ENCODE data around the gene MARCHF3.

The MARCHF3 gene

GRCh38 chr5:126881821-126882600 lies 148.3 kb downstream of the MARCHF3 start:
- Mint-ChIP-seq H3K9me3 (no peaks in the 10 kb centered on the region), H3K4me3 (no peak overlapping the region), H3K36me3 (ENCODE audit: low read depth) (no peaks in the 10 kb centered on the region), H3K4me1 (ENCODE audit: low read depth) (no peaks in the 10 kb centered on the region), H3K27me3 (ENCODE audit: low read depth) (no peaks in the 10 kb centered on the region), H3K27ac (no peak overlapping the region)
- no peak for DNase-seq (ENCODE audit: low spot score)

DNA sequence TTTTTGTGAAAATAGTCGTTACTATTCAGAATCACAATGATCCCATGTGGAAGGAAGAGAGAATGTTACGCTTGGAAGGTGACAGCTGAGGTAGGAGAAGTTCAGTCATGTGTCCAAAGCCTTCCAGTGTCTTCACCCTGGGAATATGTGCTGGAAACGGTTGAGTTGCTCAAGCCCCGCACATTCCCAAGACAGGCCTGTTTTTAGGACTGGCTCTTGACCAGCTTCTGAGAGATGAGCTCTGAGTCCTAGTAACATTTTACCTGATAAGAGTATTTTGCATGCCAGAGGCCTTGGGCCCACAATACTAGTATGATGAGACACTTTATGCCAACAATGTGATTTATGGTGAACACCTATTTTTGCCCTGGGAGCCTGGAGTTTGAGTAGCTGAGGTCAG lies 151.7 kb downstream of the MARCHF3 start:
- Mint-ChIP-seq H3K4me3 (no peak overlapping the region), H3K27ac (no peak overlapping the region), H3K9me3 (no peaks in the 10 kb centered on the region), H3K4me1 (ENCODE audit: low read depth) (no peaks in the 10 kb centered on the region), H3K27me3 (ENCODE audit: low read depth) (no peaks in the 10 kb centered on the region), H3K36me3 (ENCODE audit: low read depth) (no peaks in the 10 kb centered on the region)
- DNase-seq (ENCODE audit: low spot score) = no peak

DNA sequence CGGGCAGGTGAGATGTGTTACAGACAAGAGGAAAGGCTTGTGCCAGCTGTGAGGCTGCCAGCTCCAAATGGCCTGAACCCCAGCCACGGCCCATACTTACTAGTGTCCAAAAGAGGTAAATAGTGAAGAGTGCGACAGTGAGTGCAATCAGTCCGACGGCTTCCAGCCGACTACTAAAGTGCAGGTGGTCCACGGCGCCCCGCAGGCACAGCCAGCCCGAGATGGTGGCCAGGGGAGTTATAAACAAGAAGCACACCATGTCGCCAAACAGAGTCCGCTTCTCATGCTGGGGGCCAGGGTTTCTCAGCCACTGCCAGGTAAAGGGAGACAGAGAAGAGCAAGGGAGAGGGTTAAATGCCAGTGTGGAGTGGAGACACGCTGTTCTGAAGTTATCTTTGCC lies 152.3 kb downstream of the MARCHF3 start:
- no peaks in the 10 kb centered on the region for H3K27me3 Mint-ChIP-seq (ENCODE audit: low read depth)
- no peaks in the 10 kb centered on the region for H3K36me3 Mint-ChIP-seq (ENCODE audit: low read depth)
- no peak overlapping the region for H3K27ac Mint-ChIP-seq

GRCh38 chr5:126877602-126878001 lies 152.8 kb downstream of the MARCHF3 start:
- H3K27me3 Mint-ChIP-seq (ENCODE audit: low read depth) = no peaks in the 10 kb centered on the region
- no peaks in the 10 kb centered on the region for H3K36me3 Mint-ChIP-seq (ENCODE audit: low read depth)

More for the DNA sequence above, 152.3 kb downstream of the MARCHF3 start:
- DNase-seq (ENCODE audit: low spot score) = no peak
- no peaks in the 10 kb centered on the region for H3K4me1 Mint-ChIP-seq (ENCODE audit: low read depth)
- no peaks in the 10 kb centered on the region for H3K9me3 Mint-ChIP-seq
- no peak overlapping the region for H3K4me3 Mint-ChIP-seq

GRCh38 chr5:126875303-126875785 lies 155.0 kb downstream of the MARCHF3 start:
- no peak for DNase-seq (ENCODE audit: low spot score)
- no peak overlapping the region for H3K27ac Mint-ChIP-seq

More at GRCh38 chr5:126877602-126878001, 152.8 kb downstream of the MARCHF3 start:
- no peak for DNase-seq (ENCODE audit: low spot score)
- Mint-ChIP-seq H3K4me1 (ENCODE audit: low read depth) (no peaks in the 10 kb centered on the region), H3K4me3 (no peak overlapping the region), H3K9me3 (no peaks in the 10 kb centered on the region), H3K27ac (no peak overlapping the region)

GRCh38 chr5:126872561-126873354 lies 157.6 kb downstream of the MARCHF3 start:
- Mint-ChIP-seq H3K9me3 (no peaks in the 10 kb centered on the region), H3K4me1 (ENCODE audit: low read depth) (peaks cover 7% of the 10 kb centered on the region), H3K27me3 (ENCODE audit: low read depth) (no peaks in the 10 kb centered on the region), H3K27ac (no peak overlapping the region), H3K4me3 (no peak overlapping the region), H3K36me3 (ENCODE audit: low read depth) (no peaks in the 10 kb centered on the region)
- no peak for DNase-seq (ENCODE audit: low spot score)

More at GRCh38 chr5:126875303-126875785, 155.0 kb downstream of the MARCHF3 start:
- no peaks in the 10 kb centered on the region for H3K9me3 Mint-ChIP-seq
- no peaks in the 10 kb centered on the region for H3K36me3 Mint-ChIP-seq (ENCODE audit: low read depth)
- no peaks in the 10 kb centered on the region for H3K4me1 Mint-ChIP-seq (ENCODE audit: low read depth)
- no peak overlapping the region for H3K4me3 Mint-ChIP-seq
- no peaks in the 10 kb centered on the region for H3K27me3 Mint-ChIP-seq (ENCODE audit: low read depth)

- Mint-ChIP-seq H3K27ac (no peak overlapping the region), H3K4me3 (no peak overlapping the region), H3K4me1 (ENCODE audit: low read depth) (peaks cover 7% of the 10 kb centered on the region), H3K27me3 (ENCODE audit: low read depth) (no peaks in the 10 kb centered on the region), H3K36me3 (ENCODE audit: low read depth) (no peaks in the 10 kb centered on the region), H3K9me3 (no peaks in the 10 kb centered on the region)
- no peak for DNase-seq (ENCODE audit: low spot score)
Measured at GRCh38 chr5:126871441-126871840, 158.9 kb downstream of the MARCHF3 start.

- H3K36me3 Mint-ChIP-seq (ENCODE audit: low read depth) = no peaks in the 10 kb centered on the region
- H3K27ac Mint-ChIP-seq = no peak overlapping the region
- peak overlapping the region; percentile 72 for H3K4me3 Mint-ChIP-seq
- no peaks in the 10 kb centered on the region for H3K9me3 Mint-ChIP-seq
- peaks cover 7% of the 10 kb centered on the region for H3K4me1 Mint-ChIP-seq (ENCODE audit: low read depth)
- H3K27me3 Mint-ChIP-seq (ENCODE audit: low read depth) = no peaks in the 10 kb centered on the region
- DNase-seq (ENCODE audit: low spot score) = peak; percentile 15
Measured at GRCh38 chr5:126869005-126869451, 161.3 kb downstream of the MARCHF3 start.

- Mint-ChIP-seq H3K4me1 (ENCODE audit: low read depth) (peaks cover 7% of the 10 kb centered on the region), H3K4me3 (peak overlapping the region; percentile 72), H3K9me3 (no peaks in the 10 kb centered on the region), H3K36me3 (ENCODE audit: low read depth) (peaks cover 2% of the 10 kb centered on the region), H3K27me3 (ENCODE audit: low read depth) (no peaks in the 10 kb centered on the region), H3K27ac (no peak overlapping the region)
- DNase-seq (ENCODE audit: low spot score) = no peak
Measured at GRCh38 chr5:126868338-126869004, 161.9 kb downstream of the MARCHF3 start.

DNA sequence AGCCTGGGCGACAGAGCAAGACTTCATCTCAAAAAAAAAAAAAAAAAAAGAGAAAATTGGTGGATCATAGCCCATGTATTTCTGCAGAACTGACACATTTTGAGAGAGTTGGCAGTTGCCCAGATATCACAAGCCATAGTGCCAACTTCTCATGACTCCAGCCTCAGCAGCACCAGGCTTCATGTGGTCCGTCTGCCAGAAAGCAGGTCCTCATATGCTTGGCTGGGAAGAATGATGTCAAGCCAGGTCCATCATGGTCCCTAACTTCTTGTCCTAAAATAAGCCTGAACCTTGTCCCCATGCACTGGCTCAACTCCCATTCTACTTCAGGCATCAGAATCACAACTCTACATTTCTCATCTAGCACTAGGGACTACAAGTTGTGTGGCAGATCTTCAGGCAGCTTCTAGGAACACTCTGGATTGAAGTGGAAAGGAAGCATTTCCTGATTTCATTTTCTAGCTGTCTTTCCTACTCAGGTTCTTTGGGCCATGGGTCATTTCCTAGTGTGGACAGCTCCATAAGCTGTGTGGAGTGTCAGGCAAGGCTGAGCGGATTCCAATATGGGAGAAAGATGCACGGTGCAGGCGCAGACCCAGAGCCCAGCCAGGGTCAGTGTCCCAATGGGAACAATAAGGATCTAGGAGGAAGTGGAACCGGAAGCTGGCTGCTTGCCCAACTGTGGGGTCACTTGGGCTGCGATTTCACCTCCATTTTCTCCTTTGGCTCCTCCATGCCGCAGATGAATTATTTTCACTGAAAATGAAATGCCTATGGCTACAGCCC lies 163.3 kb downstream of the MARCHF3 start:
- H3K9me3 Mint-ChIP-seq = no peaks in the 10 kb centered on the region
- peaks cover 11% of the 10 kb centered on the region for H3K4me1 Mint-ChIP-seq (ENCODE audit: low read depth)
- H3K27ac Mint-ChIP-seq = no peak overlapping the region
- H3K4me3 Mint-ChIP-seq = no peak overlapping the region
- peaks cover 3% of the 10 kb centered on the region for H3K36me3 Mint-ChIP-seq (ENCODE audit: low read depth)
- DNase-seq (ENCODE audit: low spot score) = no peak
- H3K27me3 Mint-ChIP-seq (ENCODE audit: low read depth) = no peaks in the 10 kb centered on the region

GRCh38 chr5:126865299-126865698 lies 165.1 kb downstream of the MARCHF3 start:
- no peak overlapping the region for H3K4me3 Mint-ChIP-seq
- no peak for DNase-seq (ENCODE audit: low spot score)
- H3K27ac Mint-ChIP-seq = no peak overlapping the region
- peaks cover 15% of the 10 kb centered on the region for H3K4me1 Mint-ChIP-seq (ENCODE audit: low read depth)
- no peaks in the 10 kb centered on the region for H3K27me3 Mint-ChIP-seq (ENCODE audit: low read depth)
- no peaks in the 10 kb centered on the region for H3K9me3 Mint-ChIP-seq
- peaks cover 3% of the 10 kb centered on the region for H3K36me3 Mint-ChIP-seq (ENCODE audit: low read depth)

GRCh38 chr5:126864042-126864688 lies 166.2 kb downstream of the MARCHF3 start:
- no peaks in the 10 kb centered on the region for H3K27me3 Mint-ChIP-seq (ENCODE audit: low read depth)
- no peak overlapping the region for H3K4me3 Mint-ChIP-seq
- H3K9me3 Mint-ChIP-seq = no peaks in the 10 kb centered on the region
- H3K36me3 Mint-ChIP-seq (ENCODE audit: low read depth) = peaks cover 3% of the 10 kb centered on the region
- H3K27ac Mint-ChIP-seq = no peak overlapping the region
- no peak for DNase-seq (ENCODE audit: low spot score)
- H3K4me1 Mint-ChIP-seq (ENCODE audit: low read depth) = peaks cover 13% of the 10 kb centered on the region

DNA sequence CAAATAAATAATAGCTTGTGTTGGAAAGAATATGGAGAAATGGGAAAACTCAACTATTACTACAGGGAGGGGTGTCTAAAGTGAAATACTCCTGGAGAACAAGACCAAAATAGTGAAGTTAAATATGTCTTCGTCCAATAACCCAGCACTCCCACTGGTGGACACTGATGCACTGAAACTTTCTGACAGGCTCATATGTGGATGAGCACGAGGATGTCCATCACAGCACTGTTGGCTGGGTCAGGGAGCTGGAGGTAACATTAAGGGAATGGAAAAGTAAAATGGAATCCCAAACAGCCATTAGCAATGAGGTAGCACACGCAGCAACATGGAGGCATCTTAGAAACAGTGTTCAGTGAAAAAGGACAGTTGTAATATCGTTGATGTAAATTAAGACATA lies 167.0 kb downstream of the MARCHF3 start:
- H3K36me3 Mint-ChIP-seq (ENCODE audit: low read depth) = peaks cover 3% of the 10 kb centered on the region
- peaks cover 8% of the 10 kb centered on the region for H3K4me1 Mint-ChIP-seq (ENCODE audit: low read depth)
- H3K27ac Mint-ChIP-seq = no peak overlapping the region
- no peak for DNase-seq (ENCODE audit: low spot score)
- no peak overlapping the region for H3K4me3 Mint-ChIP-seq
- H3K9me3 Mint-ChIP-seq = no peaks in the 10 kb centered on the region
- H3K27me3 Mint-ChIP-seq (ENCODE audit: low read depth) = no peaks in the 10 kb centered on the region
